Ishikawa (cell line): Measurements from ENCODE around the gene PSMG2.

Experiments
- CEBPB ChIP-seq: IDR thresholded peaks from 2 replicates; pipeline ENCODE4 v1.6.1; 2012
- CREB1 ChIP-seq: IDR thresholded peaks from 2 replicates; pipeline ENCODE4 v1.6.1; 2012; ENCODE audit warnings: low read depth
- EGR1 ChIP-seq: IDR thresholded peaks from 2 replicates; pipeline ENCODE4 v1.6.1; 2012
- EP300 ChIP-seq: IDR thresholded peaks from 2 replicates; pipeline ENCODE4 v1.6.1; 2012; ENCODE audit warnings: borderline replicate concordance
- FOXM1 ChIP-seq: IDR thresholded peaks from 2 replicates; pipeline ENCODE4 v1.6.1; 2012; ENCODE audit warnings: low read depth, borderline replicate concordance
- NFIC ChIP-seq: IDR thresholded peaks from 2 replicates; pipeline ENCODE4 v1.6.1; 2012
- RAD21 ChIP-seq: IDR thresholded peaks from 2 replicates; pipeline ENCODE4 v1.6.1; 2012; ENCODE audit warnings: low read depth
- TAF1 ChIP-seq: IDR thresholded peaks from 2 replicates; pipeline ENCODE4 v1.6.1; 2012; ENCODE audit warnings: low read depth, mild to moderate bottlenecking
- TCF12 ChIP-seq: IDR thresholded peaks from 2 replicates; pipeline ENCODE4 v1.6.1; 2012; ENCODE audit warnings: low read depth
- TEAD4 ChIP-seq: IDR thresholded peaks from 2 replicates; pipeline ENCODE4 v1.6.1; 2012
- YY1 ChIP-seq: IDR thresholded peaks from 2 replicates; pipeline ENCODE4 v1.6.1; 2012; ENCODE audit warnings: low read depth
- ZBTB7A ChIP-seq: IDR thresholded peaks from 2 replicates; pipeline ENCODE4 v1.6.1; 2012; ENCODE audit warnings: low read depth
- TF ChIP-seq, protein P1 (sequence below): IDR thresholded peaks from 2 replicates; pipeline ENCODE4 v1.6.1; 2012
- TF ChIP-seq, protein P2 (sequence below): IDR thresholded peaks from 2 replicates; pipeline ENCODE4 v1.6.1; 2012
- TF ChIP-seq, protein P3 (sequence below): IDR thresholded peaks from 2 replicates; pipeline ENCODE4 v1.6.1; 2012; ENCODE audit warnings: low read depth, mild to moderate bottlenecking

Gene PSMG2, protein sequence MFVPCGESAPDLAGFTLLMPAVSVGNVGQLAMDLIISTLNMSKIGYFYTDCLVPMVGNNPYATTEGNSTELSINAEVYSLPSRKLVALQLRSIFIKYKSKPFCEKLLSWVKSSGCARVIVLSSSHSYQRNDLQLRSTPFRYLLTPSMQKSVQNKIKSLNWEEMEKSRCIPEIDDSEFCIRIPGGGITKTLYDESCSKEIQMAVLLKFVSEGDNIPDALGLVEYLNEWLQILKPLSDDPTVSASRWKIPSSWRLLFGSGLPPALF

DNA sequence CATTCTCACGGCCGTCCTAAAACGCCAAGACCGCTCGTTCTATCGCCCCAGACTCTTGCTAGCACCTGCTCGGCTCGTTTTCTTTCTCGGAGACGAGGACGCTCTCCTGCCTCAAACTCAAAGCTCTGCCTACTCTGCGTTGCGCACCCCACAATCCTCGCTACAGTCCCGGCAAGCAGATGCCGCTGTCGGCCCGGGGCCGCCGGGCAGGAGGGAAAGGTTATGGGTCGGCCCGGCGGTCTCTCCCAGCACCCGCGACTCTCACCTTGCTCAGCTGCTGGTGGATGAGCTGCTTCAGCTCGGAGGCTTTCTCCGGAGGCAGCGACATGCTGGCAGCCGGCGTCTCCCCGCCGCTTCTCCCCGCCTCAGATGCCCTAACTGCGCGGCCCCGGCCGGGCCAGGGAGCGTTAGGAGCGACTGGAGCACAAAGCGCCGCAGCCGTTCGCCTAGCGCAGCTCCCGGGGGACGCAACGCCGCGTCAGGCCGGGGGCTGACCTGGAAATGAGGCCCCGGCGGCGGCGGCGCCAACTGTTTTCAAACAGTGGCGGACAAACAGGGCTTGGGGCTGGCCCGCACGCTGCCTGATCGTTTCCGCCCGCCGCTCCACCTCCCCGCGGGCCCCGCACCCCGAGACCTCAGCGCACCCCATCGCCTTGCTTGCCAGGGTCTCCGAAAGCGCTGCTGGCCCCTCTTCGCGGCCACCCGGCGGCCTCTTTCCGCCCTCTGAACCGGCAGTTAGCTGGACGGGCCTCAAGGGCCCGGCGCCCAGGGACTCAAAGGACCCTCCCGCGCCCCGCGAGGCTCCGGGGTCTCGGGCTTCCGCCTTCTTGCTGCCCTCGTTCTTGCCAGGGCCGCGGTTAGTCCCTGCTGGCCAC, at the start of gene PSMG2, which contains the start of gene CEP76:
PSMG2 (plus strand) TSS at position 822 of the 875 bp plus-strand sequence. CDS start 66 bp downstream, outside the sequence.
CEP76 (minus strand) TSS at position 503 of the 875 bp plus-strand sequence; CDS start at position 328, 175 bp downstream.
- TF ChIP-seq TCF12 (0 out of 2 replicates have a peak, but pooled peaks have one; percentile 7), EGR1 (no peak), RAD21 (no peak), NFIC (0 out of 2 replicates have a peak, but pooled peaks have one; percentile 23), CEBPB (no peak), CREB1 (no peak), TEAD4 (no peak), FOXM1 (peak; percentile 81), YY1 (peak; percentile 18; the same call in 1 of the 2 replicates), EP300 (peak; percentile 21; the same call in 1 of the 2 replicates), TAF1 (peak; percentile 90), ZBTB7A (peak; percentile 51; the same call in 1 of the 2 replicates)
- TF ChIP-seq, protein P1, sequence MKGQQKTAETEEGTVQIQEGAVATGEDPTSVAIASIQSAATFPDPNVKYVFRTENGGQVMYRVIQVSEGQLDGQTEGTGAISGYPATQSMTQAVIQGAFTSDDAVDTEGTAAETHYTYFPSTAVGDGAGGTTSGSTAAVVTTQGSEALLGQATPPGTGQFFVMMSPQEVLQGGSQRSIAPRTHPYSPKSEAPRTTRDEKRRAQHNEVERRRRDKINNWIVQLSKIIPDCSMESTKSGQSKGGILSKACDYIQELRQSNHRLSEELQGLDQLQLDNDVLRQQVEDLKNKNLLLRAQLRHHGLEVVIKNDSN = no peak
- TF ChIP-seq, protein P2, sequence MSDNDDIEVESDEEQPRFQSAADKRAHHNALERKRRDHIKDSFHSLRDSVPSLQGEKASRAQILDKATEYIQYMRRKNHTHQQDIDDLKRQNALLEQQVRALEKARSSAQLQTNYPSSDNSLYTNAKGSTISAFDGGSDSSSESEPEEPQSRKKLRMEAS = peak; percentile 70
- TF ChIP-seq, protein P3, sequence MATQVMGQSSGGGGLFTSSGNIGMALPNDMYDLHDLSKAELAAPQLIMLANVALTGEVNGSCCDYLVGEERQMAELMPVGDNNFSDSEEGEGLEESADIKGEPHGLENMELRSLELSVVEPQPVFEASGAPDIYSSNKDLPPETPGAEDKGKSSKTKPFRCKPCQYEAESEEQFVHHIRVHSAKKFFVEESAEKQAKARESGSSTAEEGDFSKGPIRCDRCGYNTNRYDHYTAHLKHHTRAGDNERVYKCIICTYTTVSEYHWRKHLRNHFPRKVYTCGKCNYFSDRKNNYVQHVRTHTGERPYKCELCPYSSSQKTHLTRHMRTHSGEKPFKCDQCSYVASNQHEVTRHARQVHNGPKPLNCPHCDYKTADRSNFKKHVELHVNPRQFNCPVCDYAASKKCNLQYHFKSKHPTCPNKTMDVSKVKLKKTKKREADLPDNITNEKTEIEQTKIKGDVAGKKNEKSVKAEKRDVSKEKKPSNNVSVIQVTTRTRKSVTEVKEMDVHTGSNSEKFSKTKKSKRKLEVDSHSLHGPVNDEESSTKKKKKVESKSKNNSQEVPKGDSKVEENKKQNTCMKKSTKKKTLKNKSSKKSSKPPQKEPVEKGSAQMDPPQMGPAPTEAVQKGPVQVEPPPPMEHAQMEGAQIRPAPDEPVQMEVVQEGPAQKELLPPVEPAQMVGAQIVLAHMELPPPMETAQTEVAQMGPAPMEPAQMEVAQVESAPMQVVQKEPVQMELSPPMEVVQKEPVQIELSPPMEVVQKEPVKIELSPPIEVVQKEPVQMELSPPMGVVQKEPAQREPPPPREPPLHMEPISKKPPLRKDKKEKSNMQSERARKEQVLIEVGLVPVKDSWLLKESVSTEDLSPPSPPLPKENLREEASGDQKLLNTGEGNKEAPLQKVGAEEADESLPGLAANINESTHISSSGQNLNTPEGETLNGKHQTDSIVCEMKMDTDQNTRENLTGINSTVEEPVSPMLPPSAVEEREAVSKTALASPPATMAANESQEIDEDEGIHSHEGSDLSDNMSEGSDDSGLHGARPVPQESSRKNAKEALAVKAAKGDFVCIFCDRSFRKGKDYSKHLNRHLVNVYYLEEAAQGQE = no peak

DNA sequence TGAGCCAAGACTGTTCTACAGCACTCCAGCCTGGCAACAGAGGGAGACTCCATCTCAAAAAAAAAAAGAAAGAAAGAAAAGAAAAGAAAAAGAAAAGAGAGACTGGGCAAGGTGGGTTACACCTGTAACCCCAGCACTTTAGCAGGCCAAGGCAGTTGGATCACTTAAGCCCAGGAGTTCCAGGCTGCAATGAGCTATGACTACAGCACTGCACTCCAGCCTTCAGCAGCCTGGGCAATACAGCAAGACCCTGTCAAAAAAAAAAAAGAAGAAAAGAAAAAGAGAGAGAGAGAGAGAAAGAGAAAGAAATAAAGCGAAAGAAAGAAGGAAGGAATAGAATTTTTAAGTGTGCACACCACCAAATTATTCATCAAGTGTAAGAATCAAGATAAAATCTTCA, 47.9 kb upstream of the PSMG2 start:
- TF ChIP-seq RAD21 (no peak), YY1 (no peak), EGR1 (no peak), TEAD4 (no peak), NFIC (no peak), FOXM1 (no peak), EP300 (no peak), ZBTB7A (no peak)
- TF ChIP-seq, protein P3 = no peak
- TF ChIP-seq, protein P1 = no peak

DNA sequence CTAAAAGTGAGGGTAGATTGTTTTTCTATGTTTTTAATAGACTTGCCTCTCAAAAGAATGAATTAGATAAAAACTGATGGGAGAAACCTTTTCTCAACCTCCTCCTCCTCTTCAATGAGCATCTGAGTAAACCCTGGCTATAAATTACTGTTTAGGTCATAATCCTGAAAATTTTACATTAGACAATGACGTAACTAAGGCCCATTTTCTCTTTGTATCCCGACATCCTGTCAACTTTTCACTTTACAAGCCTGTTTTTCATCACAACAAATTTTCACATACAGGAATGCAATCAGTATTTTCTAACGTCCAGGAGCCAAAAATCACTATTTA, 46.3 kb upstream of the PSMG2 start:
- TF ChIP-seq, protein P1 = no peak
- TF ChIP-seq, protein P2 = no peak
- no peak for TF ChIP-seq TAF1
- no peak for TF ChIP-seq EP300
- TF ChIP-seq ZBTB7A = no peak
- TF ChIP-seq TEAD4 = no peak
- no peak for TF ChIP-seq FOXM1
- TF ChIP-seq YY1 = no peak
- TF ChIP-seq CEBPB = no peak
- TF ChIP-seq, protein P3 = no peak
- TF ChIP-seq EGR1 = no peak
- TF ChIP-seq CREB1 = no peak
- no peak for TF ChIP-seq RAD21
